ENCODE results near the gene ACKR4. TPM values are rescaled to one million over a fixed set of nuclear protein-coding genes. Genes with fewer than 3 reads are reported as not detected.

The ACKR4 gene
- total RNA-seq, 1 experiment from 2014 or later = 4.9 TPM

DNA sequence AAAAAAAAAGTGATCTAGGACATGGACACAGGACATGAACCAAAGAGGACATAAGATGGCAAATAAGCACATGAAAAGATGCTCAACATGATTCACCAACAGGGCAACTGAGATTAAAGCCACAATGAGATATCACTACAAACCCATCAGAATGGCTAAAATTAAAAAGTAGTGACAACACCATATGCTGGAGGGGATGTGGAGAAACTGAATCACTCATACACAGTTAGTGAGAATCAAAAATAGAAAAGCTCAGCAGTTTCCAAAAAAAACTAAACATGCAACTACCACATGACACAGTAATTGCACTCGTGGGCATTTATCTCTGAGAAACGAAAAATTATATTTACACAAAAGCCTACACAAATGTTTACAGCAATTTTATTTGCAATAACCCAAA is 27.9 kb upstream of the ACKR4 start:
- no peak overlapping the region for H3K4me3 Mint-ChIP-seq (ENCODE audit: low read depth, unreplicated experiment)
- peaks cover 2% of the 10 kb centered on the region for H3K9me3 Mint-ChIP-seq (ENCODE audit: low read depth, unreplicated experiment)
- H3K27ac Mint-ChIP-seq (ENCODE audit: unreplicated experiment) = no peak overlapping the region
- H3K4me1 Mint-ChIP-seq (ENCODE audit: low read depth, unreplicated experiment) = no peaks in the 10 kb centered on the region
- CTCF ChIA-PET = interaction anchor here (0.6 kb wide), 1 partner anchor 19 kb away, joined by 3 read pairs; no protein-coding TSS in a partner anchor
- no peaks in the 10 kb centered on the region for H3K36me3 Mint-ChIP-seq (ENCODE audit: insufficient read depth, unreplicated experiment)
- DNase-seq = no peak
- intact Hi-C loops (cut with micrococcal nuclease; ENCODE audit: unreplicated experiment) = no loop called here
- H3K27me3 Mint-ChIP-seq (ENCODE audit: unreplicated experiment) = no peaks in the 10 kb centered on the region
- BruUV-seq (replicated peaks) = no TSS peak
- no peak for TF ChIP-seq CTCF (IDR thresholded peaks at IDR 0.05; ENCODE audit: unreplicated experiment)

GRCh38 chr3:132569580-132569979 is 27.5 kb upstream of the ACKR4 start:
- Mint-ChIP-seq H3K4me1 (ENCODE audit: low read depth, unreplicated experiment) (no peaks in the 10 kb centered on the region), H3K27me3 (ENCODE audit: unreplicated experiment) (no peaks in the 10 kb centered on the region), H3K4me3 (ENCODE audit: low read depth, unreplicated experiment) (no peak overlapping the region), H3K27ac (ENCODE audit: unreplicated experiment) (no peak overlapping the region), H3K36me3 (ENCODE audit: insufficient read depth, unreplicated experiment) (no peaks in the 10 kb centered on the region), H3K9me3 (ENCODE audit: low read depth, unreplicated experiment) (peaks cover 2% of the 10 kb centered on the region)
- CTCF ChIA-PET = interaction anchor here (1.2 kb wide), 1 partner anchor 32 kb away, joined by 3 read pairs; no protein-coding TSS in a partner anchor
- TF ChIP-seq CTCF (IDR thresholded peaks at IDR 0.05; ENCODE audit: unreplicated experiment) = no peak
- intact Hi-C loops (cut with micrococcal nuclease; ENCODE audit: unreplicated experiment) = no loop called here
- BruUV-seq (replicated peaks) = no TSS peak
- no peak for DNase-seq

DNA sequence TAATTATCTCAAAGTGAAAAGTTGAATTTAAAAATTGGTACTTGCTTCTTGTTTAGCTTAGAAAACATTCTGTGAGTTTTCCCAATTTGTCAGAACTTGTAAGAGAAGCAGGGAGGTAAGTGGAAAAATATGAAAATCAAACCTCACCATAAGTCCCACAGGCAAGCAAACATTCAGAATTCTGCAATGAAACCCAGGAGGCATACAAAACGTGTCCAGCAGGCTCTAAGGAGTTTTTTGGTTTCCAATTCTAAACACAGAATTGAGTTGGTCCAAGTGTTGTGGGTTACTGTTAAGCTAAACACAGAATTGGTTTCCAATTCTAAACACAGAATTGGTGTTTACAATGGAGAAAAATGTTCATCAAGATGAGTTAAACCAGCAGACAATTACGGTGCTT is 27.1 kb upstream of the ACKR4 start:
- Mint-ChIP-seq H3K27me3 (ENCODE audit: unreplicated experiment) (no peaks in the 10 kb centered on the region), H3K4me1 (ENCODE audit: low read depth, unreplicated experiment) (no peaks in the 10 kb centered on the region), H3K4me3 (ENCODE audit: low read depth, unreplicated experiment) (no peak overlapping the region), H3K27ac (ENCODE audit: unreplicated experiment) (no peak overlapping the region), H3K36me3 (ENCODE audit: insufficient read depth, unreplicated experiment) (no peaks in the 10 kb centered on the region), H3K9me3 (ENCODE audit: low read depth, unreplicated experiment) (peaks cover 2% of the 10 kb centered on the region)
- CTCF ChIA-PET = interaction anchor here (1.2 kb wide), 1 partner anchor 32 kb away, joined by 3 read pairs; no protein-coding TSS in a partner anchor
- no peak for TF ChIP-seq CTCF (IDR thresholded peaks at IDR 0.05; ENCODE audit: unreplicated experiment)
- intact Hi-C loops (cut with micrococcal nuclease; ENCODE audit: unreplicated experiment) = no loop called here
- no TSS peak for BruUV-seq (replicated peaks)
- DNase-seq = no peak

GRCh38 chr3:132573797-132574211 is 23.3 kb upstream of the ACKR4 start:
- H3K36me3 Mint-ChIP-seq (ENCODE audit: insufficient read depth, unreplicated experiment) = no peaks in the 10 kb centered on the region
- no peak for DNase-seq
- H3K27me3 Mint-ChIP-seq (ENCODE audit: unreplicated experiment) = no peaks in the 10 kb centered on the region
- CTCF ChIA-PET = no interaction called here
- intact Hi-C loops (cut with micrococcal nuclease; ENCODE audit: unreplicated experiment) = no loop called here
- H3K4me3 Mint-ChIP-seq (ENCODE audit: low read depth, unreplicated experiment) = no peak overlapping the region
- no peaks in the 10 kb centered on the region for H3K4me1 Mint-ChIP-seq (ENCODE audit: low read depth, unreplicated experiment)
- peaks cover 2% of the 10 kb centered on the region for H3K9me3 Mint-ChIP-seq (ENCODE audit: low read depth, unreplicated experiment)
- H3K27ac Mint-ChIP-seq (ENCODE audit: unreplicated experiment) = no peak overlapping the region
- BruUV-seq (replicated peaks) = no TSS peak
- no peak for TF ChIP-seq CTCF (IDR thresholded peaks at IDR 0.05; ENCODE audit: unreplicated experiment)
